Endothelial cell of umbilical vein (primary cell): ENCODE results near the gene FAM72C.
"Not testable (repeated sequence)": the region's sequence is repeated elsewhere in the genome, so short reads cannot be mapped to it uniquely, and the experiment has no call there.

Experiments used
- CTCF ChIP-seq, 2 donors: IDR thresholded peaks; 1 replicate in 1 of 2; 2 replicates in 1 of 2; pipeline ENCODE4 v1.5.1; 2011; ENCODE audit warnings: low read length in 2 of 2, mild to moderate bottlenecking in 2 of 2, moderate library complexity in 2 of 2, control low read depth in 1 of 2, inconsistent platforms in 1 of 2, low read depth in 1 of 2; ENCODE audit not compliant: insufficient read depth in 1 of 2; ENCODE audit errors: extremely low read depth in 1 of 2
- EZH2 ChIP-seq: IDR thresholded peaks from 2 replicates; pipeline ENCODE4 v1.6.1; 2012; ENCODE audit warnings: borderline replicate concordance, low read depth, mild to moderate bottlenecking, moderate library complexity, low read length, inconsistent platforms; ENCODE audit not compliant: severe bottlenecking
- MYC ChIP-seq: IDR thresholded peaks from one replicate; pipeline ENCODE4 v1.6.1; 2011; ENCODE audit warnings: mild to moderate bottlenecking, low read depth, low read length
- POLR2A ChIP-seq: IDR thresholded peaks from 2 replicates; pipeline ENCODE4 v1.6.1; 2012; ENCODE audit warnings: low read depth, mild to moderate bottlenecking, control low read depth, low read length
- POLR2AphosphoS5 ChIP-seq: IDR thresholded peaks from 2 replicates; pipeline ENCODE4 v1.6.1; 2012; ENCODE audit warnings: low read depth, mild to moderate bottlenecking, control low read depth, low read length, moderate library complexity; ENCODE audit not compliant: insufficient read depth

GRCh38 chr1:144002141-144002881 lies 30.5 kb upstream of the FAM72C start:
- not testable (repeated sequence) for TF ChIP-seq POLR2AphosphoS5; MYC; CTCF (IDR thresholded peaks at IDR 0.05; ENCODE audit: extremely low read depth in 1 of 2, insufficient read depth in 1 of 2, low read depth in 1 of 2, low read length in 2 of 2); POLR2A; EZH2
